ENCODE results near the gene RTL5.

GRCh38 chrX:72086995-72087394 lies 44.7 kb downstream of the RTL5 start:
- no peak for TF ChIP-seq CTCF (optimal IDR thresholded peaks at IDR 0.05 in 1 of 3, IDR thresholded peaks at IDR 0.05 in 1 of 3, conservative IDR thresholded peaks at IDR 0.05 in 1 of 3; ENCODE audit: extremely low read depth in 1 of 3, insufficient read depth in 2 of 3, low read length in 3 of 3)
- no peak for TF ChIP-seq EZH2 (IDR thresholded peaks at IDR 0.05; ENCODE audit: low read length)
